ENCODE measurements around the gene FRMD8.

DNA sequence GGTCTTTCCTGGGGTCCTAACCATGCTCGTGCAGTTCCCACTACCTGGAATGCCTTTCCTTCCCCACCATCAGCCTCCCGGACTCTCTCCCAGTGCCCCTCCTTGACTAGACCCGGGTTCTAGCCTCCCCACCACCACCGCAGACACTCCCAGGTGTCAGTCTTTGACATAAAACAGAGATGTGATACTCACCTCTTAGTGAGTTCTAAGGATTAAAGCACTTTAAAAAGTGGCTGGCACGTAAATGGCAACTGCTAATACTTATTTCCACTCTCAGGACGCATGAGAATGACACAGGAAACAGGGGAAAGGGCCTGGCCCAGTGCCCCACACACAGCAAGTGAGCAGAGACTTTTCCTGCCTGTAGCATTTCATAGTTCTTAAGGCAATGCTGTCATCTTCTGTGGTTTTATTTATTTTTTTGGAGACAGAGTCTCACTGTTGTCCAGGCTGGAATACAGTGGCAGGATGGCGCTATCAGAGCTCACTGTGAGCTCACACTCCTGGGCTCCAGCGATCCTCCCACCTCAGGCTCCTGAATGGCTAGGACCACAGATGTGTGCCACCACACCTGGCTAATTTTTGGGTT, 2.0 kb upstream of the FRMD8 start:
- TF ChIP-seq, protein P1, sequence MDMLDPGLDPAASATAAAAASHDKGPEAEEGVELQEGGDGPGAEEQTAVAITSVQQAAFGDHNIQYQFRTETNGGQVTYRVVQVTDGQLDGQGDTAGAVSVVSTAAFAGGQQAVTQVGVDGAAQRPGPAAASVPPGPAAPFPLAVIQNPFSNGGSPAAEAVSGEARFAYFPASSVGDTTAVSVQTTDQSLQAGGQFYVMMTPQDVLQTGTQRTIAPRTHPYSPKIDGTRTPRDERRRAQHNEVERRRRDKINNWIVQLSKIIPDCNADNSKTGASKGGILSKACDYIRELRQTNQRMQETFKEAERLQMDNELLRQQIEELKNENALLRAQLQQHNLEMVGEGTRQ (IDR thresholded peaks at IDR 0.05; ENCODE audit: low read length), result no peak
- TF ChIP-seq HDAC2 (IDR thresholded peaks at IDR 0.05; ENCODE audit: borderline replicate concordance in 1 of 2, low read depth in 2 of 2, low read length in 2 of 2), result no peak
- TF ChIP-seq, protein P2, sequence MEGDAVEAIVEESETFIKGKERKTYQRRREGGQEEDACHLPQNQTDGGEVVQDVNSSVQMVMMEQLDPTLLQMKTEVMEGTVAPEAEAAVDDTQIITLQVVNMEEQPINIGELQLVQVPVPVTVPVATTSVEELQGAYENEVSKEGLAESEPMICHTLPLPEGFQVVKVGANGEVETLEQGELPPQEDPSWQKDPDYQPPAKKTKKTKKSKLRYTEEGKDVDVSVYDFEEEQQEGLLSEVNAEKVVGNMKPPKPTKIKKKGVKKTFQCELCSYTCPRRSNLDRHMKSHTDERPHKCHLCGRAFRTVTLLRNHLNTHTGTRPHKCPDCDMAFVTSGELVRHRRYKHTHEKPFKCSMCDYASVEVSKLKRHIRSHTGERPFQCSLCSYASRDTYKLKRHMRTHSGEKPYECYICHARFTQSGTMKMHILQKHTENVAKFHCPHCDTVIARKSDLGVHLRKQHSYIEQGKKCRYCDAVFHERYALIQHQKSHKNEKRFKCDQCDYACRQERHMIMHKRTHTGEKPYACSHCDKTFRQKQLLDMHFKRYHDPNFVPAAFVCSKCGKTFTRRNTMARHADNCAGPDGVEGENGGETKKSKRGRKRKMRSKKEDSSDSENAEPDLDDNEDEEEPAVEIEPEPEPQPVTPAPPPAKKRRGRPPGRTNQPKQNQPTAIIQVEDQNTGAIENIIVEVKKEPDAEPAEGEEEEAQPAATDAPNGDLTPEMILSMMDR (IDR thresholded peaks at IDR 0.05; ENCODE audit: control extremely low read depth in 1 of 3, insufficient read depth in 1 of 3, low read depth in 1 of 3, low read length in 3 of 3), result no peak
- no peak for TF ChIP-seq POLR2A (IDR thresholded peaks at IDR 0.05; ENCODE audit: control extremely low read depth in 1 of 2, low read depth in 2 of 2, low read length in 2 of 2)
- TF ChIP-seq, protein P3, sequence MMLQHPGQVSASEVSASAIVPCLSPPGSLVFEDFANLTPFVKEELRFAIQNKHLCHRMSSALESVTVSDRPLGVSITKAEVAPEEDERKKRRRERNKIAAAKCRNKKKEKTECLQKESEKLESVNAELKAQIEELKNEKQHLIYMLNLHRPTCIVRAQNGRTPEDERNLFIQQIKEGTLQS (IDR thresholded peaks at IDR 0.05; ENCODE audit: insufficient read depth, low read depth, low read length), result no peak

Data from H1 (cell line).